ENCODE measurements around the gene CWC15.
"Not testable (repeated sequence)": the region's sequence is repeated elsewhere in the genome, so short reads cannot be mapped to it uniquely, and the experiment has no call there.

Gene CWC15

DNA sequence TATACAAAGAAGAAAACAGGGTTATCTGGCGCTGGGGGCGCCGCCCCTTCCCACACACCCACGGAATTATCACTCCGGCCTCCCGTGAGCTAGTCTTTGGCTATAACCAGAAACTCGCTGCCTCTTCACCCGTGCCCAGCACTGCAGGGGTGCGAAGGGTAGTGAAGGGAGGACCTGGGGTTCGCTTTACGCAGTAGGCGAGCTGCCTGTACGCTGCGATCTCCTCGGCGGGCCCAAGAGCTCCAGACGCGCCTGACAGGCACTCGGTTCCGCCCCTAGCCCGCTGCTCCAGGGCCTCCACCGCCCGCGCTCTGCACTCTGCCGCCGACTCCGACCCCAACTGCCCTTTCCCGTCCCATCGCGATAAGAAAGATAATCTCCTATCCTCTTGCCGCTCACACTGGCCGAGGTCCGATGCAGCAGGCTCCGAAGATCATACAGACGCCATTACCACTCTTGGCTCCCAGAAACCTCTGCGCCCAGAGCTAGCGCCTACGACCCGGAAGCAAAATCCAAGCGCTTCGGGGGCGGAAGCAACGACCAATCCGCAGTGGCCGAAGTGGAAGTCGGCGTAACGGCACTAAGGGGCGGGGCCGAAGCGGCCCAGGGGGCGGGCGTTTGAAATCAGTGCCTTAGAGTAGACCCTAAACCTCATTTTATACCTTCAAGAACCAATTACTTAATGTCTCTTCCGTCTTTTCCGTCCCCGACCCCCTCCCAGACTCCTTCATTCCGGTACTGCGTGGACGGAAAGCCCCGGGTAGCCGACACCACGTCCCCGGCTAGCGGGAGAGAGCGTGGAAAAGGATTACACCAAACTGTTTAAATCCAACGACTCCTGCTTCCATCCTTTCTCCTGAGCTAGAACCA, at the start of gene CWC15, which contains the start of gene KDM4D:
Gene CWC15 (minus strand): TSS at position 458 of the 870 bp plus-strand sequence. CDS start 1,371 bp downstream, outside the sequence.
Gene KDM4D (plus strand): TSS at position 611 of the 870 bp plus-strand sequence. CDS start 23,664 bp downstream, outside the sequence.
- DNase-seq: peak; percentile 95

DNA sequence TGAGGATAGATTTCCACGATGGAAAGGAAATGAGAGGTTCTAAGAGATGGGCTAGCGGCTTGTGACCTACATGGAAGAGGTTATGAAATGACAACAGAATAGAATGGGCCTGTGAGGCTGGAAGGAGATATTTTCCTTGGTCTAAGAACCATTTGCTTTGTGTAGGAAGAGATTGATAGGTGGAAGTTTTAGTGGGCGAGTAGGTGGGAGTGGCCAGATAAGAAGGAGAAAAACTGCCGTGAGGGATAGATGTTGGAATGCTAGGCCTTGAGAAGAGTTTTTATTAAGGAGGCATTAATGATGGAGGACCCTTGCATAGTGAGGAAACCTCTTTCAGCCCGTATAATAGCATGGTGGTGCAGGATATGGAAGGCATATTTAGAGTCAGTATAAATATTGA, 48.1 kb upstream of the CWC15 start:
- DNase-seq: not testable (repeated sequence)

DNA sequence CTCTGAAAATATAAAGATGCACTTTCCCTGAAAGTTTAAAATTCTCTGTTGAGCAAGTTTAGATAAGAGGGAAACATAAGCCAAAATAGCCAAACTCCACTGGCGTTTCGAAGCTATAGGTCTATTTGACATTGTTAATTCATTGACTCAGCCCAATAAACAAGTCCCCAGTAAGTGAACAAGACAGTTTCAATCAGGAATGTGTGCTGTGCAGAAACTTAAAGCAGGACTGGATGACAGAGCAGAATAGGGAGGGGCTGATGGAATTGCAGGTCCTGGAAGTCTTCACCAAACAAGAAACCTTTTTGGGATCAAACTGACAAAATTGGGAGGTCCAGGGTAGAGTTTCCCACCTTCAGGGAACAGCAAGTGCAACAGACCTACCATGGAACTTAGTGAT, 42.8 kb upstream of the CWC15 start:
- no peak for DNase-seq

DNA sequence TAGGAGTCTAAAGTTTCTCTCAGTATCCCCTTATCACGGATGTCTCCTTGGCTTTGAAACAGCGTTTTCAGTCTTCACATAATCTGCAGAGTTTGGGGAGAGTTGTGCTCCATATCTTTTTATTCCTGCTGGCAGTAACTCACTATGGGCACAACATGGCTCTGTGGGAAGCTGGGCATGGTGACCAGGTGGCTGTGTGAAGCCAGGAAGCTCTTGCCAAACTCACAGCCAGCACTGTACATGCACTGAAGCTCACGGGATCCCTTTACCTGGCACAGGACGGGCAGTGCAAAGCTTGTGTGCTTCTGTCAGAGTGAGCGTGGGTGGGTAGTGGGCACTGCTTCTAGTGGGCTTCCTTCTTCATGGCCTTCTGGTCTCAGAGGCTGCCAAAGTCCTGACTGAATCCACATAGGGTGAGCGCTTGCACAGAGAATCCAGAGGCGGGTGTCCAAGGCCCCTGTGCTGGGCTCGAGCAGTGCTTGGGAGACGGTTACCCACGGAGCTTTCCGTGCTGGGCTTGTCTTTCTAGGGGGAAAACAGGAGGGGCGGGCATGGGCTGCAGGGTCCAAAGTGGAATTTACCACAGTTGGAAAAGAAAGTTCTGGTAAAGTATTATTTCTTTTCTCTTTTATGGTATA, 40.9 kb upstream of the CWC15 start:
- no peak for DNase-seq

DNA sequence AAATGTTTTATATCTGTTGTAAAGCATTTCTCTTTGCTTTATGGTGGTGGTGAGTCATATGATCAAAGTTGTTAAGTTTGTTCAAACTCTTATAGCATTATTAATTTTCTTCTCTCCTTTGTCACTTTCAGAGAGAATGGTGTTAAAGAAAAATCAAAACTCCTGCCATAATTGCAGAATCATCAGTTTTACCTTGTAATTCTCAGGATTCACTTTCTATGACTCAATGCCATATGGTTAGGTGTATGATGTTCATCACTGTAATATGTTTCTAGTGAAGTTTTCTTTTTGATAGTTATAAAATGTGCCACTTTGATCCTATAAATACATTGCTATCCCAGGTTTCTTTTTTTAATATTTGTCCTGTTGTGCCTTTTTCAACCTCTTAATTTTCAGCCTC, 38.0 kb upstream of the CWC15 start:
- DNase-seq: no peak

DNA sequence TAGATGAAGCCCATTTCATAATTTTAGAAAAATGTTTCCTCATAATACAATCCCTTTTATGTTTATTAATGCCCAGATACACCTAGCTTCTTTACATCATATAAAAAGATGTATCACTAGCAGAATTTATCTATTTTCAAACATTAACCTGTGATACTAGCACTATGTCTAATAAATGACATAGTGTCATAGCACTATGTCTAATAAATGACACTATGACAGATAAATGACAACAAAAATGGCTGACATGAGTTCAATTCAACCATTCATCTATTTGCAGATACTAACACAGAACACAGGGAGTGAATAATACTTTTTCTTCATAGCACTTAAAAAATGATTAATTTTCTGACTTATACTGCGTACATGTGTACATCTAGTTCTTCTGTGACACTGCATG, 32.3 kb upstream of the CWC15 start:
- no peak for DNase-seq

DNA sequence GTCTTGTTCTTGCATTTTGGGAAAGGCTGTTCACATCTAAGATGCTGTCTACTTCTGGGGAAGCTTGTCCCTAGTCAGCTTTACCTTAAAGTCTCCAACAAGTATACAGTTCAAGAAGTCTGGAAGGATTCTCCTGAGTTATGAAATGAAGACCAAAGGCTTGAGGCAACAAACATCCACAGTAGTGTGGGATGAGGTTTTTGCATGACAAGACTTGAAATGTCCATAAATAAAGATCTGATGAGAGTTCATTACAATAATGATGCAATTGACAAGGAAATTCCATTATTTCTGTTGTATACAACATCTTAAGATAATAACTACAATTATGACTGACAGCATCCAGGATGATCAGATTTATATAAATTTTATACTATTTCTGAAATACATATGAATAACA, 30.4 kb upstream of the CWC15 start:
- DNase-seq: no peak

DNA sequence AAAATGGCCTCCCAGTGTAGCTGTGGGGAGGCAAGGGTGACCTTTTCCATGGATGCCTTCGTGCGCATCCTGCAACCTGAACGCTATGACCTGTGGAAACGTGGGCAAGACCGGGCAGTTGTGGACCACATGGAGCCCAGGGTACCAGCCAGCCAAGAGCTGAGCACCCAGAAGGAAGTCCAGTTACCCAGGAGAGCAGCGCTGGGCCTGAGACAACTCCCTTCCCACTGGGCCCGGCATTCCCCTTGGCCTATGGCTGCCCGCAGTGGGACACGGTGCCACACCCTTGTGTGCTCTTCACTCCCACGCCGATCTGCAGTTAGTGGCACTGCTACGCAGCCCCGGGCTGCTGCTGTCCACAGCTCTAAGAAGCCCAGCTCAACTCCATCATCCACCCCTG, 24.9 kb upstream of the CWC15 start:
- DNase-seq: no peak

DNA sequence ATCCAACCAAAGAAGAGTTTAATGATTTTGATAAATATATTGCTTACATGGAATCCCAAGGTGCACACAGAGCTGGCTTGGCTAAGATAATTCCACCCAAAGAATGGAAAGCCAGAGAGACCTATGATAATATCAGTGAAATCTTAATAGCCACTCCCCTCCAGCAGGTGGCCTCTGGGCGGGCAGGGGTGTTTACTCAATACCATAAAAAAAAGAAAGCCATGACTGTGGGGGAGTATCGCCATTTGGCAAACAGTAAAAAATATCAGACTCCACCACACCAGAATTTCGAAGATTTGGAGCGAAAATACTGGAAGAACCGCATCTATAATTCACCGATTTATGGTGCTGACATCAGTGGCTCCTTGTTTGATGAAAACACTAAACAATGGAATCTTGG, 24.1 kb upstream of the CWC15 start:
- no peak for DNase-seq

DNA sequence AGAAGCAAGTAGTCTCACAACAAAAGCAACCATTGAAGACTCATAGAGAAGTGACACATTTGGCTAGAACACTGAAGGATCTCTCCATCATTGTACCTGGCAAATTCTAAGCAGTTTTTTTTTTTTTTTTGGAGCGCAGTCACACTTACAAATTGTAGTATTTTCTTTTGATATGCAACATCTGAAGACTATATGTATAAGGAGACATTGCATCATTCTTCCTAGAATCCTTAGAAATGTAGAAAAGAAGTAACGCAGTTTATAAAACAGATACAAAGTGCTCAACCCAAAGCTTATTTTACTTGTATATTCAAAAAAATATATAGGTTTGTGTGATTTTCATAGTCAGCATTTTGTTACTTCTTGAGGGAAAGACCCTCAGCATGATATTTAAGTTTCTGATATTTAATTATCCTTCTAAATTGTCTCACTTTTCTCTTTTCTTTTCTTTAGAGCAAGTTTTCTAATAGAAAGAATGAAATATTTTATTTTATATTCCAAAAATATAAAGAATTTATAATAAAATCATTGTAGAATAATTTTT, 20.1 kb upstream of the CWC15 start:
- no peak for DNase-seq

DNA sequence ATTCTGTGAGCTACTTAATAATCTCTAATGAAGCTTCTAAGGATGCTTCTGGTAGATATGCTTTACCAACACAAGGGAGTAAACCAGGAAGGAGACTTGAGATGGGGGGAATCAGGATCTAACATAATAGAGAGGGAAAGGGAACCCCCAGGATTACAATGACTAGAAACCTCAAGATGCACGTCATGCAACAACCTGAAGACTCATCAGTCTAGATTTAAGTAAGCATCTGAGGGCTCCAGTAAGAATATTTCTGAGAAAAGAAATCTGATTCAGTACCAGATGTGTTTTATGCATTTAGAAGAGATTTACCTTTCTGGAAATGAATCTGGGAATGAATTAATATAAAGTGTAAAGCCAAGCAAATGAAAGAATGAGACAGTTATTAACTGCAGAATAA, 15.4 kb upstream of the CWC15 start:
- no peak for DNase-seq

DNA sequence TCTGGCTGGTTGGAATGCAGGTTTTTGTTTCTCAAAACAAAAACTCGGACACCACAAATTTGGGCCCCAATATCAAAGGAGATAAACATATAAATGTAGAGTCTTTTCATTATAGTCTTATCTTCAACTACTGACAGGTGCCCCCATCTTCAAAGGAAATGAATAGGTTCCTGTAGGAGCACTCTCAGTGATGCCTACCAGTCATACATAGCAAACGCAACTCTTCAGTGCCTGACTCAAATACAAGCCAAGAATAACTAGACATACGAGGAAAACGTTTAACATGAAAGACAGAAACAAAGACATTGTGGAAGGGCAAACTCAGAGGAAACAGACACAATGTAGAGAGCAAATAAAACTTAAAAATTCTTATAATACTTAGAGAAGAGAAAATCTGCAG, 14.0 kb upstream of the CWC15 start:
- DNase-seq: no peak

DNA sequence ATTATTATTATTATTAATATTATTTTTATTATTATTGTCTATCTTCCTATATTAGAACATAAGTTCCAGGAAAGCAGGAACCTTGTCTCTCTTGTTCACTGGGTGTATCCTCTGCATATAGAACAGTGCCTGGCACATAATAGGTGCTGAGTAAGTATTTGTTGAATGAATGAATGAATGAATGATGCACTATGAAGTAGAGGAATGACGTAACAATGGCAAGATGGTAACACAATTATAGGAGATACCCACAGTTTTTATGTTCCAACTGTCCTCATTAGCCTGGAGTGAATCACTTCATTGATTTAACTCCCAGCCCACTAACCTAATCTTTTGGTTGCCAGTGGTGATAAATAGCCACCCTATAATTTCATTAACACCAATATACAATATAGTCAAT, 2.2 kb upstream of the CWC15 start:
- DNase-seq: no peak

DNA sequence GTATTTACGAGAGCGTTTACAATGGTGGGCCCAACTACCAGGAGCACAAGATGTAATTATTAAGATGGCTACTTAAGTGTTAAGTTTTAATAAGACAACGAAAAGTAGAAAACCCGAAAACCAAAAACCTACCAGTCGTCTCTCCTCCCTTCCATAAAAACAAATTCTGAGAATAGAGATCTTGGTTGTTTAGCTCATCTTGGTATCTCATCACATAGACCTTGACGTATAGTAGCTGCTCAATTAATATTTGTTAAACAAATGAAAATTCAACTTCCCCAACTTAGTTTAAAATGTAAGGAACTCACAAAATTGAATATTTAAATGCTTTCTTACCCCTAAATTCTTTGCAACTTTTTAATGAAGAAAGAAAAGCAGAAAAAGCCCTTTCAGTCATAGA, 822 bp upstream of the CWC15 start:
- DNase-seq: no peak

DNA sequence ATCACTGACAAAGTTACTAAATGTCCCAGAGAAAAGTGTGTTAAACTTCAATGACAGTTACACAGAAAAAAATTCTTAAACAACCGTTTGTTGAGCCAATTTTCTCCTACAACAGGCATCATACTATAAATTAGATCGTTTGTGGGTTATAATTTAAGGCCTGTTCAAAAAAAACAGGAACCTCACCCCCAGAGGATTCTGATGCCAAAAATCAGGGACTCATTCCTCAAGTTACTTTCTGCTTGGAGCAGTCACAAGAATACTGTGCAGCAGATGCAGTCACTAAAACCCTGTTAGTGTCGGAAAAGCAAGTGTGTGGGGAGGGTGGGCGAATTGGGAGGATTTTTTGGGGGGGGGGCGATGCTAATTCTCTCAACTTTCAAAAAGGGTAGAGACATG, 657 bp downstream of the CWC15 start:
- DNase-seq: no peak

DNA sequence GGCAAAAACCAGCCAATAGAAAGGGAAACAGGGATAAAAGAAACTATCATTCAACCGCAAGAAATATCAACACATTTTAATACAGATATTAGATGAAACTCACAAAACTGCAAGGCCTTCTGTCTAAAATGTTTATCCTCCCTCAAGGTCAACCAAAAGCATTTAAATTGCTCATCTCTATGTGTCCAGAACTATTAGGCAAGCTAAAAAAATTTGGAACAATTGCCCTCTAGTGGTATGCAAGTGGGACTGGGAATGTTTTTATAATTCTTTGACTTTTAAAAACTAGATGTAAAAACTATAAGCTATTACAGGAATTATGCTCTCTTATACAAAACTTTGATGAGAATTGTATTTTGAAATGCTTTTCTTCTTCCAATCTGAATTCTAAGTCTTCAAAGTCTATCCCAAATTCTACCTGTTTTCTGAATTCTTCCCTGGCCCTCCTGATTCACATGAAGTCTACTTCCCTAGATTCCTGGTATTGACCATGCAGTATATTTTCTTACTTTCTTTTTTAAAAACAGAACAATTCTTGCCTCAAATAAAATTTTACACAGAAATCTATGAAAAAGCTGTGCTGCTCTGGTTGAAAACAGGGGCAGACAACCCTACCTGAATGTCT, 4.9 kb downstream of the CWC15 start:
- no peak for DNase-seq

DNA sequence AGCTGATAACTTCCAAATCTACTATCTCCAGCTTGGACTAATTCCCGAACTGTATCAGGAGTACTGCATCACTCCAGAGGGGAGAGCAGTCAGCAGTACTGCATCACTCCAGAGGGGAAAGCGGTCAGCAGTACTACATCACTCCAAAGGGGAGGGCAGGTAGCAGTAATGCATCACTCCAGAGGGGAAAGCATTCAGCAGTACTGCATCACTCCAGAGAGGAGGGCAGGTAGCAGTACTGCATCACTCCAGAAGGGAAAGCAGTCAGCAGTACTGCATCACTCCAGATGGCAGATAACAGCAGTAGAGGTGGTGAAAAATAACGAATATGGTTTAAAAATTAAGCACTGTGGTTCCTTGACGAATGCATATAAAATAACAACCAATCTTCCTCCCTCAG, 8.4 kb downstream of the CWC15 start:
- no peak for DNase-seq

DNA sequence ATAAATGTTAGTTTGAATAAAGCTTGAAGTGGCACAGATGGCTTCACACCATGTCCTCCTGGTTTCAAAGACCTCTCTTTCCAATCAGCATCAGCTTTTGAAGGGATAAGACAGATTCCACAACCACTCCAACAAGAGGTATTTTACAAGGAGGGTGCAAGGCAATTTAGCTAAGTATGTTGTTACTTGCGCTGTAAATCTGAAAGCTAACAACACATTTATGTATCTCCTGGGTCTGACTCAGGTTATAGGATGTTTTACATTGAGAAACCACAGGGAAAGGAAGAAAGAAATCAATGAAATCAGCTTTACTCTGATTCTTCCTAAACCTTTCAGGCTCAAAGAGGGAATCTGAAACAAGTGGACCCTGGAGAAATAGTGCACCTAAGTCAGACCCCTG, 12.1 kb downstream of the CWC15 start:
- no peak for DNase-seq

DNA sequence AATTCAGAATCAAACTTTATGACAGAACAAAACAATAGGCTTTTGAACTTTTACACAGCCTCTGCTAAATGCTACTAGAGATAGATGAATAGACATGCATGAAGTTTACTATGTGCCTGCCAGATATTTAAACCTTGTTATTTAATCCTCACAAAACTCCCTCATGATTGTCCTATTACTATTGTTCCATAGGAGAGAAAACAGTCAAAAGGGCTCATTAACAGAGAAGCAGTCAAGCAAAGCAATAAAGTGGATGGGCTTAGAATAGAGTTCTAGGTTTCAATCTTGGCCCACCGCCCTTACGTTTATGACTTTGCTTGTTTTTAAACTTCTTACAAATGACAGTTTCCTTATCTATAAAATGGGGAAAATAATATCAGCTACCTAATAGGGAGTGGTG, 12.9 kb downstream of the CWC15 start:
- no peak for DNase-seq

DNA sequence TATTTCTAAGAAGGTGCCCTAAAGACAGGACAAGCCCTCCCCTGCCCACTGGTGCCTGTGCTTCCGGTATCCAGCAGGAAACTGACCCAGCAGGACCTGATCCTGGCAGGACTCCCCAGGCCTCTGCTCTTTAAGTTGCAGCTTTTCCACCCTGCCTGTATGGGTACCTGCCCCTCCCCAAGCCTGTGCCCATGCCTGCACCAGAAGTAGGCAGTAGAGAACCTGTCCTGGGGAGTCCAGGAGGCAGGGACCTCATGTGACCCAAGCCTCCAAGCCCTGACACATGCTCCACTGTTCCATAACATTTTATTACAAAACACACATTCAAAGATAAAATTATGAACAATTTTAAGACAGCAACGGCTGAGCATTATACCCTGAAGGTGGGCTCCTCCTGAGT, 14.2 kb downstream of the CWC15 start:
- DNase-seq: no peak

DNA sequence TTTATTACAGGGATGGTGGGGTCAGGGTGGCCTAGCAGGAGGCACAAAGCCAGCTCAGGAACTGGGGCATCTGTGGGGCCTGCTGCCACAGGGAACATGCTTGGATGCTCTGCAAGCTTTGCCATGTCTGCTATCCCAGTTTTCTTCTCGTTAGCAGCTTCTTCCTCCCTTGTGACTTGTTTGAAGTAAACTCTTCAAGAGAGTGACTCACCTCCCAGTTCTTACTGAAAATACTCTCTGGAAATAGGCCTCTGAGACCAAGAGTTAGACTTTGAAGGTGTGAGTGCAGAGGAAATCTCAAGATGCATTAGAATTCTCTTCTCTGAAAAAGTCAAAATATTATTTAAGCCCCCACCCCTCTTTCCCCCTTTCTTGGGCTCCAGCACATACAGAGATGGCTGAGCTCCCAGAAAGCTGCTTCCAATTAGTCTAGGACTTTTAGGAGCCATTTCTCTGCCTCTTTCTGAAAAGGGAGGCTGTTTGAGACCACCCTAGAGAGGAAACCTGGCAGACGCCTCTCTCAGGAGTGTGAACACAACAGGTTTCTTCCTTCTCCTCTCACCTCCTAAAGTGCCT, 15.1 kb downstream of the CWC15 start:
- no peak for DNase-seq

DNA sequence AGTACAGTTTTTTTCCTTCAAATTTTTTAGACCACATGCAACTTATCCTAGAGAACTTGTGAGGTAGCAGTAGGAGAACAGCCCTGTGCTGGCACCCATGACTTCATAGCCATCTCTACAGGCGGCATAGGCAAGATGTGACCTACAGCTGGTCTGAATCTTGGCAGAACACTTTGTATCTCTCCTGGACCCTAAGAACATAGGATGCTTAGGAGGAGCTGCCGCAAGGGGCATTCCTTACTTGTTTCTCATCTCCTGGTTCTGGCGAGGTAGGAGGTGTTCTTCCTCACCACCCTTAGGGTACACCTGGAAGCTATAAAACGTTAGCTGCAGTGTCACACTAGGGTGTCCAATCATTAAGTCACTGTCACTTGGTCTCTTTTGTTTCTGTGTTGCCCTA, 16.4 kb downstream of the CWC15 start:
- no peak for DNase-seq

DNA sequence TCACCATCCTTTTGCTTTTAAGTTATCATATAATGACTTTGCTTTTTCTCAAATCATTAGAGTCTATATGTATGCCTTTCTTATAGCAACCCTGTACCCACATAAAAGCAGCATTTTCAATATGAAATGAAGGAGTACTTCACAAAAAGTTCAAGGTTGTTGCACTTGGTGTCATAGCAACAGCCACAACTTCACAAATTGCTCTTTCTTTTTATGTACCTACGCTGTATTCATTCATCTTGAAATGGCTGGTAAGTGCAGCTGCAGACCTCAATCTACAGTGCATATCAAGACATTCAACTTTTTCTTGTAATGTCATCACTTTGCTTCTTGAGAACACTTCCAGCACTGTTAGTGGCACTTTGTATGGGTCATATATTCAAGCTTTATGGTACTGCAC, 18.6 kb downstream of the CWC15 start:
- no peak for DNase-seq
